GM12878 (cell line): ENCODE results near the gene ADK. TPM values are rescaled to one million over a fixed set of nuclear protein-coding genes. Genes with fewer than 3 reads are reported as not detected.

Source experiments
- ATAC-seq: fragments of 200-7000 bp; cut with Tn5 transposase; 3 replicates; pipeline ENCODE4 v1.9.1; 2020; ENCODE audit warnings: mild to moderate bottlenecking, moderate library complexity
- BruUV-seq: library from RNA; stranded (reverse); fragments of 400-500 nt; replicated peaks from 2 replicates; lab custom pipeline; 2021; lab: Mats Ljungman, UMichigan
- CTCF ChIA-PET: fragments of 300-600 bp; sonication (Branson Sonifier 250); formaldehyde crosslinking; extraction: SDS; loops from one replicate; lab custom pipeline; 2021; ENCODE audit warnings: inconsistent platforms; lab: Yijun Ruan, JAX
- POLR2A ChIA-PET: fragments of 350-600 bp; formaldehyde crosslinking; extraction: SDS; loops from one replicate; lab custom pipeline; 2021; ENCODE audit warnings: inconsistent platforms; lab: Charles Lee
- RAD21 ChIA-PET: fragments of 300-600 bp; sonication (Branson Sonifier 250); formaldehyde crosslinking; loops from one replicate; lab custom pipeline; 2023; ENCODE audit warnings: antibody characterized with exemption; ENCODE audit not compliant: unreplicated experiment; lab: Charles Lee
- SMC1A ChIA-PET: fragments of 300-600 bp; sonication (Branson Sonifier 250); formaldehyde crosslinking; loops from one replicate; lab custom pipeline; 2023; ENCODE audit not compliant: unreplicated experiment, uncharacterized antibody; lab: Charles Lee
- DNase-seq: peaks from one replicate; pipeline ENCODE4 v3.0.0-alpha.2; 2011; ENCODE audit warnings: low read depth, low spot score
- FAIRE-seq: peaks from 3 replicates; lab custom pipeline; 2011; peaks lifted over from hg19 to GRCh38; lab: Jason Lieb, UNC
- H2AFZ ChIP-seq: 2 replicates; pipeline ENCODE4 v1.6.0; 2011; ENCODE audit warnings: low read depth, low read length, control low read depth; ENCODE audit not compliant: control insufficient read depth
- H3K27ac ChIP-seq: 2 replicates; pipeline ENCODE4 v1.5.1; 2011; ENCODE audit warnings: control low read depth; ENCODE audit not compliant: control insufficient read depth, insufficient read depth
- H3K27me3 ChIP-seq, 2 experiments: replicated peaks in 1 of 2; 2 replicates each; pipeline versions ENCODE4 v1.6.0 to v1.6.1; 2011; ENCODE audit warnings: low read length in 1 of 2; ENCODE audit not compliant: control insufficient read depth in 2 of 2, insufficient read depth in 2 of 2
- H3K36me3 ChIP-seq, 2 experiments: 2 replicates each; pipeline ENCODE4 v1.5.1; 2011; ENCODE audit warnings: low read length in 1 of 2; ENCODE audit not compliant: control insufficient read depth in 2 of 2, insufficient read depth in 2 of 2
- H3K4me1 ChIP-seq: 2 replicates; pipeline ENCODE4 v1.6.1; 2011; ENCODE audit warnings: mild to moderate bottlenecking, low read length, moderate library complexity, mixed read lengths; ENCODE audit not compliant: control insufficient read depth, insufficient read depth
- H3K4me2 ChIP-seq: 2 replicates; pipeline ENCODE4 v1.6.0; 2011; ENCODE audit warnings: control low read depth; ENCODE audit not compliant: control insufficient read depth, insufficient read depth
- H3K4me3 ChIP-seq: fragments of 200-600 bp; sonication (generic); 2 replicates; pipeline ENCODE4 v1.5.1; 2016
- H3K79me2 ChIP-seq: 2 replicates; pipeline ENCODE4 v1.6.0; 2011; ENCODE audit warnings: low read length; ENCODE audit not compliant: control insufficient read depth, insufficient read depth
- H3K9ac ChIP-seq: 2 replicates; pipeline ENCODE4 v1.8.0; 2011; ENCODE audit warnings: low read length, control low read depth, mixed read lengths; ENCODE audit not compliant: control insufficient read depth, insufficient read depth
- H3K9me3 ChIP-seq: replicated peaks from 3 replicates; pipeline ENCODE4 v1.5.1; 2011; ENCODE audit warnings: mild to moderate bottlenecking, low read length; ENCODE audit not compliant: control insufficient read depth, insufficient read depth
- H4K20me1 ChIP-seq: 2 replicates; pipeline ENCODE4 v1.6.0; 2011; ENCODE audit not compliant: control insufficient read depth, insufficient read depth
- CREM ChIP-seq: IDR thresholded peaks from 2 replicates; pipeline ENCODE4 v1.6.1; 2014; ENCODE audit warnings: antibody characterized with exemption, low read depth
- FOXK2 ChIP-seq: fragments of 450-650 bp; IDR thresholded peaks from 2 replicates; pipeline ENCODE4 v1.6.1; 2017; ENCODE audit warnings: mild to moderate bottlenecking, moderate library complexity
- HDAC6 ChIP-seq: fragments of 200-600 bp; sonication (generic); IDR thresholded peaks from one replicate; pipeline ENCODE4 v1.8.0; 2017; ENCODE audit warnings: antibody characterized with exemption; ENCODE audit not compliant: unreplicated experiment
- JUNB ChIP-seq: IDR thresholded peaks from 2 replicates; pipeline ENCODE4 v1.6.1; 2016; ENCODE audit warnings: antibody characterized with exemption, mild to moderate bottlenecking
- NFYA ChIP-seq: IDR thresholded peaks from 2 replicates; pipeline ENCODE4 v1.6.1; 2011; ENCODE audit warnings: low read depth, mild to moderate bottlenecking, low read length, improper control_type of control experiment, borderline replicate concordance
- RAD21 ChIP-seq: IDR thresholded peaks from 2 replicates; pipeline ENCODE4 v1.6.1; 2011; ENCODE audit warnings: mild to moderate bottlenecking, low read depth, low read length, moderate library complexity; ENCODE audit not compliant: insufficient read depth
- SIX5 ChIP-seq: IDR thresholded peaks from 2 replicates; pipeline ENCODE4 v1.6.1; 2011; ENCODE audit warnings: mild to moderate bottlenecking, low read depth, low read length, moderate library complexity; ENCODE audit not compliant: severe bottlenecking
- SMAD5 ChIP-seq: IDR thresholded peaks from 2 replicates; pipeline ENCODE4 v1.6.1; 2016; ENCODE audit warnings: antibody characterized with exemption, low read depth
- SREBF2 ChIP-seq: IDR thresholded peaks from 2 replicates; pipeline ENCODE4 v1.6.1; 2012; ENCODE audit warnings: mild to moderate bottlenecking, low read length
- SRF ChIP-seq, 2 experiments: IDR thresholded peaks; 2 replicates each; pipeline ENCODE4 v1.6.1; 2011; ENCODE audit warnings: low read depth in 2 of 2, low read length in 2 of 2, mild to moderate bottlenecking in 1 of 2, moderate library complexity in 1 of 2
- TCF7 ChIP-seq: IDR thresholded peaks from 2 replicates; pipeline ENCODE4 v1.6.1; 2014; ENCODE audit warnings: antibody characterized with exemption, borderline replicate concordance
- ZNF217 ChIP-seq: fragments of 450-650 bp; IDR thresholded peaks from 2 replicates; pipeline ENCODE4 v1.6.1; 2017; ENCODE audit warnings: antibody characterized with exemption, mild to moderate bottlenecking
- WGBS: methylation state at CpG from one replicate; pipeline ENCODE4 v1.1.6; 2016; ENCODE audit warnings: low lambda C conversion rate; ENCODE audit not compliant: insufficient replicate concordance, insufficient coverage; ENCODE audit errors: missing lambda C conversion rate; 5-methylcytosine and 5-hydroxymethylcytosine counted together
- in situ Hi-C: fragments of 300-500 bp; cut with MboI; formaldehyde crosslinking; loops from 9 replicates; pipeline ENCODE4 v1.14.3; 2018; ENCODE audit warnings: mixed read lengths
- intact Hi-C: fragments of 100-400 bp; cut with micrococcal nuclease; formaldehyde crosslinking; loops from one replicate; pipeline ENCODE4 v1.14.2; 2022; ENCODE audit not compliant: unreplicated experiment
- polyA plus RNA-seq, 11 experiments: library from polyadenylated mRNA; depleted of rRNA in 4 of 11; unstranded in 6 of 11; stranded (reverse) in 5 of 11; fragments of >200 nt; fragmentation: Nextera tagmentation in 4 of 11; fragmentation: Illumina TruSeq in 1 of 11; extraction: Ambion mirVana in 4 of 11; extraction: Trizol in 1 of 11; gene quantifications; 1 replicate in 1 of 11; 2 replicates in 10 of 11; pipeline versions ENCODE4 v1.2.1 to v1.2.3, GENCODE V29; 2011 to 2016; ENCODE audit warnings: inconsistent platforms in 2 of 11, missing spikeins in 2 of 11, low read depth in 1 of 11
- total RNA-seq, 4 experiments: library from RNA; depleted of rRNA in 3 of 4; stranded (reverse); fragments of >200 nt in 3 of 4; fragmentation: Illumina TruSeq in 1 of 4; extraction: Trizol in 1 of 4; gene quantifications; 2 replicates each; pipeline versions ENCODE4 v1.2.1 to v1.2.3, GENCODE V29; 2013 to 2021
- TF ChIP-seq, protein P1 (sequence below): fragments of 450-650 bp; IDR thresholded peaks from 2 replicates; pipeline ENCODE4 v1.6.1; 2017; ENCODE audit warnings: borderline replicate concordance
- TF ChIP-seq, protein P2 (sequence below): IDR thresholded peaks from 2 replicates; pipeline ENCODE4 v1.6.1; 2011; ENCODE audit warnings: low read depth, mild to moderate bottlenecking, low read length, moderate library complexity, borderline replicate concordance; ENCODE audit errors: extremely low read depth
- TF ChIP-seq, protein P3 (sequence below): IDR thresholded peaks from 2 replicates; pipeline ENCODE4 v1.6.1; 2011; ENCODE audit warnings: mild to moderate bottlenecking, low read depth, low read length, moderate library complexity; ENCODE audit not compliant: insufficient replicate concordance
- TF ChIP-seq, protein P4 (sequence below): fragments of 450-650 bp; IDR thresholded peaks from 2 replicates; pipeline ENCODE4 v1.6.1; 2017; ENCODE audit warnings: mild to moderate bottlenecking

ADK gene
- total and polyA plus RNA-seq, 10 of the 15 experiments (the other 5 are each of a cell fraction or from before 2014, with no cell fraction given), result 42.0 to 151 (median 81.6) TPM

DNA sequence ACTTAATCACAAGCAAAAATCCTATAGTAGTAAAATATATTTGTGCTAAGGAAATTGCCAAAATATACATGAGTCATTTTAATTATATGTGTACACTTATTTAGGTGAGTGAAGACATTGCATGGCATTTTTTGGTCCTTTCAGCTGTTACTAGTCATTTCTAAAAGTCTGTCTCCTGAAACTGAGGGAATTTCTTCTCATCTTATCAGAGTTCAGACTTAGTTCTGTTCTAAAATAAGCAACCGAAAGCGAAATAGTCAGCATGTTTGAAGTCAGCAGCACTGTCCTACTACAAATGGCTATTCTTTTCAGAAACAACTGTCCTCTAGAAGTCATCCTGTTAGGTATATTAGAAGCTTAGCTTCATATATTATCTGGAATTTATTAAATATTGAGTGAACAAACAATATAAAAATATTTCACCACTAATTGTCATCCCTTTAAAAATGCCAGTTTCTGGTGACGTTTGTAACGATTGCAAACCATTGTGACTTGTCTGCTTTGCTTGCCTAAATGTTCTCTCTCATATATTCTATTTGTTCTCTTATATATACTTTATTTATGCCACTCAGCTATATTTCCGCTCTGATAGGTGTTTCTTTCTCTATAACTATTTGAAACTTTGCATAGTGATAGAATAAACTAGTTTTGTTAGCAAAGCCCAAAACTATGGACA lies 448.0 kb downstream of the ADK start:
- ChIA-PET SMC1A (interaction anchor here (0.6 to 7.1 kb wide), 21 partner anchors 8 to 499 kb away, joined by 3 to 114 read pairs (median 4); no protein-coding TSS in a partner anchor), RAD21 (interaction anchor here (0.8 to 2.9 kb wide), 13 partner anchors 9 to 378 kb away, joined by 3 to 29 read pairs (median 4); no protein-coding TSS in a partner anchor), CTCF (interaction anchor here (0.9 to 2.0 kb wide), 4 partner anchors 10 to 139 kb away, joined by 3 to 17 read pairs (median 8); no protein-coding TSS in a partner anchor), POLR2A (interaction anchor here (0.6 to 3.9 kb wide), 5 partner anchors 9 to 83 kb away, joined by 3 to 24 read pairs (median 3); no protein-coding TSS in a partner anchor)
- Histone ChIP-seq H3K79me2 (no peaks in the 10 kb centered on the region), H3K4me2 (peak overlapping the region; percentile 21; the same call in 1 of the 2 replicates), H3K27ac (peak overlapping the region; percentile 46), H2AFZ (no peak overlapping the region), H3K9me3 (no peaks in the 10 kb centered on the region; the same call in none of the 3 replicates), H3K4me1 (peaks cover 19% of the 10 kb centered on the region), H3K4me3 (no peak overlapping the region), H3K9ac (no peak overlapping the region), H3K36me3 (peaks cover 0 to 10% of the 10 kb centered on the region in 2 experiments; a peak in 2 of 4 replicates), H4K20me1 (no peaks in the 10 kb centered on the region), H3K27me3 (no peaks in the 10 kb centered on the region)
- WGBS, result 98% methylated on average over 5 of the region's 5 CpGs
- BruUV-seq, result no TSS peak
- peak; percentile 78 for DNase-seq
- in situ Hi-C loops, result no loop called here
- FAIRE-seq, result peak; percentile 91
- intact Hi-C loops, result no loop called here
- peak; percentile 95 for ATAC-seq
- TF ChIP-seq TCF7, result peak; percentile 34; the same call in 1 of the 2 replicates
- TF ChIP-seq SIX5, result no peak
- no peak for TF ChIP-seq ZNF217
- no peak for TF ChIP-seq CREM
- TF ChIP-seq, protein P1, sequence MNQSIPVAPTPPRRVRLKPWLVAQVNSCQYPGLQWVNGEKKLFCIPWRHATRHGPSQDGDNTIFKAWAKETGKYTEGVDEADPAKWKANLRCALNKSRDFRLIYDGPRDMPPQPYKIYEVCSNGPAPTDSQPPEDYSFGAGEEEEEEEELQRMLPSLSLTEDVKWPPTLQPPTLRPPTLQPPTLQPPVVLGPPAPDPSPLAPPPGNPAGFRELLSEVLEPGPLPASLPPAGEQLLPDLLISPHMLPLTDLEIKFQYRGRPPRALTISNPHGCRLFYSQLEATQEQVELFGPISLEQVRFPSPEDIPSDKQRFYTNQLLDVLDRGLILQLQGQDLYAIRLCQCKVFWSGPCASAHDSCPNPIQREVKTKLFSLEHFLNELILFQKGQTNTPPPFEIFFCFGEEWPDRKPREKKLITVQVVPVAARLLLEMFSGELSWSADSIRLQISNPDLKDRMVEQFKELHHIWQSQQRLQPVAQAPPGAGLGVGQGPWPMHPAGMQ, result no peak
- no peak for TF ChIP-seq FOXK2
- no peak for TF ChIP-seq NFYA
- TF ChIP-seq, protein P2, sequence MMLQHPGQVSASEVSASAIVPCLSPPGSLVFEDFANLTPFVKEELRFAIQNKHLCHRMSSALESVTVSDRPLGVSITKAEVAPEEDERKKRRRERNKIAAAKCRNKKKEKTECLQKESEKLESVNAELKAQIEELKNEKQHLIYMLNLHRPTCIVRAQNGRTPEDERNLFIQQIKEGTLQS, result no peak
- TF ChIP-seq JUNB, result peak; percentile 71
- TF ChIP-seq SMAD5, result no peak
- TF ChIP-seq, protein P3, sequence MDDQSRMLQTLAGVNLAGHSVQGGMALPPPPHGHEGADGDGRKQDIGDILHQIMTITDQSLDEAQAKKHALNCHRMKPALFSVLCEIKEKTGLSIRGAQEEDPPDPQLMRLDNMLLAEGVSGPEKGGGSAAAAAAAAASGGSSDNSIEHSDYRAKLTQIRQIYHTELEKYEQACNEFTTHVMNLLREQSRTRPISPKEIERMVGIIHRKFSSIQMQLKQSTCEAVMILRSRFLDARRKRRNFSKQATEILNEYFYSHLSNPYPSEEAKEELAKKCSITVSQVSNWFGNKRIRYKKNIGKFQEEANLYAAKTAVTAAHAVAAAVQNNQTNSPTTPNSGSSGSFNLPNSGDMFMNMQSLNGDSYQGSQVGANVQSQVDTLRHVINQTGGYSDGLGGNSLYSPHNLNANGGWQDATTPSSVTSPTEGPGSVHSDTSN, result no peak
- TF ChIP-seq SRF (IDR thresholded peaks at IDR 0.05; ENCODE audit: low read depth in 2 of 2, low read length in 2 of 2), result no peak
- TF ChIP-seq, protein P4, sequence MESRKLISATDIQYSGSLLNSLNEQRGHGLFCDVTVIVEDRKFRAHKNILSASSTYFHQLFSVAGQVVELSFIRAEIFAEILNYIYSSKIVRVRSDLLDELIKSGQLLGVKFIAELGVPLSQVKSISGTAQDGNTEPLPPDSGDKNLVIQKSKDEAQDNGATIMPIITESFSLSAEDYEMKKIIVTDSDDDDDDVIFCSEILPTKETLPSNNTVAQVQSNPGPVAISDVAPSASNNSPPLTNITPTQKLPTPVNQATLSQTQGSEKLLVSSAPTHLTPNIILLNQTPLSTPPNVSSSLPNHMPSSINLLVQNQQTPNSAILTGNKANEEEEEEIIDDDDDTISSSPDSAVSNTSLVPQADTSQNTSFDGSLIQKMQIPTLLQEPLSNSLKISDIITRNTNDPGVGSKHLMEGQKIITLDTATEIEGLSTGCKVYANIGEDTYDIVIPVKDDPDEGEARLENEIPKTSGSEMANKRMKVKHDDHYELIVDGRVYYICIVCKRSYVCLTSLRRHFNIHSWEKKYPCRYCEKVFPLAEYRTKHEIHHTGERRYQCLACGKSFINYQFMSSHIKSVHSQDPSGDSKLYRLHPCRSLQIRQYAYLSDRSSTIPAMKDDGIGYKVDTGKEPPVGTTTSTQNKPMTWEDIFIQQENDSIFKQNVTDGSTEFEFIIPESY, result no peak
- no peak for TF ChIP-seq SREBF2
- TF ChIP-seq HDAC6, result no peak
- no peak for TF ChIP-seq RAD21
